HG03103 (cell line): Measurements from ENCODE around the gene SPON1.

Experiments used
- ATAC-seq: cut with Tn5 transposase; IDR thresholded peaks from one replicate; pipeline ENCODE4 v1.9.1; 2021; ENCODE audit warnings: low read depth; ENCODE audit not compliant: unreplicated experiment

Gene SPON1

DNA sequence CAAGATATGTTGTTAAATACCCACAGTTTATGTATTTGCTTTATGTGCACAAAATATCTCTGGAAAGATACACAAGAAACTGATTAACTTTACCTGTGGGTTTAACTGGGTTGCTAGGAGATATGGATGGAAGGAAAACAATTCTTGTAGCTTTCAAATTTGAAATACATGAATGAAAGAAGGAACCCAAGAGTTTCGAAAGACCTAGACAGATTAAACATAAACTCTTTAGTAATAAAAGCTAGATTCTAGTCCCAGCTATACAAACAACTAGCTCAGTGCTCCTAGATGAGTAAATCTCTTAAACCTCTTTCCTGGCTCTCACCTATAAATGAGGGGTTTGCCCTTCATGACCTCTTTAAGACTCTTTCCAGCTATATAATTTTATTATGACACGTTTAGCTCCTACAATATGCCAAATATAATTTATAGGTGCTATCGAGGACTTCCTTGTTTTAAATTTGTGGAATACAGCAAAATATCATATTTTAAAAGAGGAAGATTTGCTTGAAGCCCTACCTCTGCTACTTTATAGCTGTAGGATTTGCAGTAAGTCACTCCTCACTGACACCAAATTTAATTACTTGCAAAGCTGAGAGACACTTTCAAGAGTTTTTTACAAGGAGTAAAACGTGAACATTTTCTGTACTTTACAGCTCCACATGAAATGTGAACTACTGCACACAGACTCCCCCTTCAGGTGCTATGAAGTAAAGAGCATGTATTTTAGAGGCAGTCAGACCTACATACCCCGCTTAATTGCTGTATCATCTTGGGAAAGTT, 345.8 kb downstream of the SPON1 start:
- ATAC-seq = no peak

DNA sequence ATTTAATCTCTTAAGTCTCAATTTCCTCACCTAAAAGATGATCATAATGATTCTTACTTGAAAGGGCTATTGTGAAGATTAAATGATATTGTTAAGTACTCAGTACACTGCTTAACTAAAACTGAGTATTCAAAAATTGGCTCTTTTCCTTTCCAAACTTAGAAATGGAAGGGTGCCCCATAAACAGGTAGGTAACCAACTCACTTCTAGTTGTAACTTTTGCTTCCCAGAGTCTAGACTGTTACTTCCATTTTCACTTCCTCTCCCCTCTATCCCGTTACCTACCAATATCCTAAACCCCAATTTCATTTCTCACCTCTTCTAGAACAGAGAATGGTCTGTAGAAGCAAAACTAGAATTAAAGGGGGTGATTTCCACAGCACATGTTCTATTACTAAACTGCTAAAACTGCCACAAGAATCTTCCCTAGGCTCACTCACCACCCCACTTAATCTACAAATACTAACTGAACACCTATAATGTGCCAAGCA, 346.4 kb downstream of the SPON1 start:
- ATAC-seq = no peak

DNA sequence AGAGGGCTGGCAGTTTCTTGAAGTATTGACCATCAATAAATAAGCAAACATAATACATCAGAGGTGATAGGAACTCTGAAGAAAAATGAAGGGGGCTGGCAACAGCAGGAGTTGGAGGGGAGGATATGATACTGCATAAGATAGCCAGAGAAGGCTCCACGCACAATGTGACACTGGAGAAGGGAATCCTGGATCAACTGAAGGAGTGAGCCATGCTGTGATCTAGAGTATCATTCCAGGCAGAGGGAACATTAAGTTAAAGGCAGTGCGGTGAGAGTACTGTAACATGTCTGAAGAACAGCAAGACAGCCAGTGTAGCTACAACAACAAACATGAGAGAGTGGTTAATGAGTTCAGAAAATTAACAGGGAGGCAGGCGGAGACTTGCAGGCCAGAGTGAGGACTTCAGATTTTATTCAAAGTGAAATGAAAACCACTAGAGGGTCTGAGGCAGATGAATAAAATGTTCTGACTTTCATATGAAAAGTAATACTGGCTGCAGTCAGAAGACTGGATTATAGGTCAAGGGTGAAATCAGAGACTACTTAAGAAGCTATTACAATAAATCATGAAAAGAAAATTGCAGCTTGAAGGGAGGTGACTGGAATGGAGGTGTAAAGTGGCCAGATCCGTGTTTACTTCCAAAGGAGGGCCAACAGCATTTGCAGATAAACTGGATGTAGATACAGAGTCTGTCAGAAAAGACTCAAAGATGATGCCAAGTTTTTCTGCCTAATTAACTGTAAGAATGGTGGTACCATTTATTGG, 347.1 kb downstream of the SPON1 start:
- ATAC-seq = no peak

DNA sequence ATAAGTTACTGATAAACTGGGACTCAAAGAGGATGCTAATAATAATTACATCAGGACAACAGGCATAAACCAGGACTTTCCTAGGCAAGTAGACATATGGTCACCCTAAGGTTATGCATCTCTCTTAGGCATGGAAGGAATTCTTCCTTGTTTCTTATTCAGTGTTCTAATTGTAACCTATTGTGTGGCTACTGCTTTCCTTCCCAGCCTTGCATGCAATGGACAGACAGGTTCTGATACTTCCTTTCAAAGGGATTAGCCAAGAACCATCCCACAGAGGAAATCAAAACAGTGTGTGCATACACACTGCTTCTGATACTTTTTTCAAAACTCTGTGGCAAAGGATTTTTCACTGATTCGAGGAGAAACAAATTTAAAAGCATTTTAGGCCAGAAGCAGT, 348.2 kb downstream of the SPON1 start:
- no peak for ATAC-seq

DNA sequence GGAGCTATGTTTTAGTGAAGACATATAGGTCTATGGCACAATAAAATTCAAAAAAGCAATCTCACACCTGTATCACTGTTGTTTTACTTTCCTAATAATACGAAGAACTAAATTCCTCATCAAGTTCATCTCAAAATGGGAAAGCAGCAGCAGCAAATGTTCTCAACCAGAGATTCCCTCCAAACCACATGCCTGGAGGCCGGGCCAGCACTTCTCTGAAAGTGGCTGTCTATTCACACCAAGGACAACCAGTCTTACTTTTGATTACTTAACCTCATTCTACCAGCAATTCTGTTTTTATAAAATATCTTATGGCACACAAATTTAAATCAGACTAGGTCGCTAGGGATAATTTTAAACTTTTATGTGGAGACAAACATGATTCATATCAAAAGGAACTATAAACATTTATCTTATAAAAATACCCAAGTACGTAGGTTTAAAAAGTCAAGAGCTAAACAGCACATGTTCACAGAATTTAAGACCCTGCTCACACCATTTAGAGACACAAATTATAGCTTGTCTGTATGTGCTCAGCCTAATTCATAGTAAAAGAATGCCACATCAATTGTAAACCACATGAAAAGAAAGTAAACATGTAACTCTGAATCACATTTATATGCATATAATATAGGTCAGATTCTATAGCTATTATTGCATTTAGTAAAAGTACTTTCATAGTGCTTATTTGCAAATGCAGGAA, 350.4 kb downstream of the SPON1 start:
- no peak for ATAC-seq

DNA sequence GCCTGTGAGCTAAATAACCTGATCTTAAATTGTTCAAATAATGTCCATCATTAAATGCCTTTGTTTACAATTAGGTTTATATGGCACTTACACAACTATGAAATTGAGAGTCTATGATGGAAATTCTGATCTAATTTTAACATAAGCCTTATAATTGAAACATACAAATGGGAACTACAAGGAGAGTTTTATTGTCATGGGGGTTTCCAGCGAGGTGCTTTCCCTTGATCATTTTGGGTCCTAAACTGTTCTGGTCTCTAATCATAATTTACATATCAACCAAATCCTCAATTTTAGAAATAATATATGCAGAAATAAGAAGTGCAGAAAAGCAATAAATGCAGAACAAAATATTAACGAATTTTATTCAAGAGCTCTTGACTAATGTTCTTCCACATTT, 351.6 kb downstream of the SPON1 start:
- no peak for ATAC-seq

DNA sequence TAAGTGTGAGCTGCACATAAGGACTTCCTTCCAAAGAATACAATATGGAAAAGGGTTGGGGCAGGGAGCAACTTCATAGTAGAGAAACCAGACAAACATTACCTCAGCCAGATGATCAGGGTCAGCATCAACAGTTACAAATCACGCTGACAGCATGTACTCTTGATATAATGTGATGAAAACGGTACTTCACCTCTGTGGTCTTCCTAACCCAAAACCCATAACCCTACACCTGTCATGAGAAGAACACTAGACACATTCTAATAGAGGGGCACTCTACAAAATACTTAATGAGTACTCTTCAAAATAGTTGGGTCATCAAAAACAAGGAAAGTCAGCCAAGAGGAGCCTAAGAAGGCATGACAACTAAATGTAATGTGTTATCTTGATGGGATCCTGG, 352.6 kb downstream of the SPON1 start:
- ATAC-seq = no peak
